Measurements from ENCODE around the gene NSD2.

NSD2 gene

GRCh38 chr4:1984406-1985191 lies 113.4 kb downstream of the NSD2 start:
- in situ Hi-C loops (cut with MboI; ENCODE audit: low pct_unique_long_range_greater_than_20kb, low sequenced_read_pairs, unreplicated experiment), result no loop called here
- TF ChIP-seq CTCF (IDR thresholded peaks at IDR 0.05; ENCODE audit: extremely low read depth, insufficient read depth, missing control alignments), result no peak

GRCh38 chr4:1985294-1985693 lies 114.1 kb downstream of the NSD2 start:
- no peak for TF ChIP-seq CTCF (IDR thresholded peaks at IDR 0.05; ENCODE audit: extremely low read depth, insufficient read depth, missing control alignments)
- DNase-seq (ENCODE audit: low spot score), result peak; percentile 8
- in situ Hi-C loops (cut with MboI; ENCODE audit: low pct_unique_long_range_greater_than_20kb, low sequenced_read_pairs, unreplicated experiment), result no loop called here

More at GRCh38 chr4:1984406-1985191, 113.4 kb downstream of the NSD2 start:
- peak; percentile 34 for DNase-seq (ENCODE audit: low spot score)

GRCh38 chr4:1985780-1986577 lies 114.8 kb downstream of the NSD2 start:
- TF ChIP-seq CTCF (IDR thresholded peaks at IDR 0.05; ENCODE audit: extremely low read depth, insufficient read depth, missing control alignments), result no peak
- in situ Hi-C loops (cut with MboI; ENCODE audit: low pct_unique_long_range_greater_than_20kb, low sequenced_read_pairs, unreplicated experiment), result no loop called here
- DNase-seq (ENCODE audit: low spot score), result peak; percentile 20

- in situ Hi-C loops (cut with MboI; ENCODE audit: low pct_unique_long_range_greater_than_20kb, low sequenced_read_pairs, unreplicated experiment), result no loop called here
Measured at GRCh38 chr4:1986578-1987210, 115.5 kb downstream of the NSD2 start.

GRCh38 chr4:1987296-1987695 lies 116.1 kb downstream of the NSD2 start:
- DNase-seq (ENCODE audit: low spot score), result no peak
- TF ChIP-seq CTCF (IDR thresholded peaks at IDR 0.05; ENCODE audit: extremely low read depth, insufficient read depth, missing control alignments), result no peak
- in situ Hi-C loops (cut with MboI; ENCODE audit: low pct_unique_long_range_greater_than_20kb, low sequenced_read_pairs, unreplicated experiment), result no loop called here

More at GRCh38 chr4:1986578-1987210, 115.5 kb downstream of the NSD2 start:
- no peak for DNase-seq (ENCODE audit: low spot score)
- no peak for TF ChIP-seq CTCF (IDR thresholded peaks at IDR 0.05; ENCODE audit: extremely low read depth, insufficient read depth, missing control alignments)

GRCh38 chr4:1987721-1988326 lies 116.6 kb downstream of the NSD2 start:
- no peak for TF ChIP-seq CTCF (IDR thresholded peaks at IDR 0.05; ENCODE audit: extremely low read depth, insufficient read depth, missing control alignments)
- DNase-seq (ENCODE audit: low spot score), result no peak
- in situ Hi-C loops (cut with MboI; ENCODE audit: low pct_unique_long_range_greater_than_20kb, low sequenced_read_pairs, unreplicated experiment), result no loop called here

Measured in GM13977 (cell line).